GM19395 (cell line): ENCODE measurements around the gene WNT8A.

ENCODE experiments used
- ATAC-seq: cut with Tn5 transposase; IDR thresholded peaks from one replicate; pipeline ENCODE4 v1.9.1; 2021; ENCODE audit warnings: mild to moderate bottlenecking, moderate library complexity; ENCODE audit not compliant: unreplicated experiment

WNT8A gene

DNA sequence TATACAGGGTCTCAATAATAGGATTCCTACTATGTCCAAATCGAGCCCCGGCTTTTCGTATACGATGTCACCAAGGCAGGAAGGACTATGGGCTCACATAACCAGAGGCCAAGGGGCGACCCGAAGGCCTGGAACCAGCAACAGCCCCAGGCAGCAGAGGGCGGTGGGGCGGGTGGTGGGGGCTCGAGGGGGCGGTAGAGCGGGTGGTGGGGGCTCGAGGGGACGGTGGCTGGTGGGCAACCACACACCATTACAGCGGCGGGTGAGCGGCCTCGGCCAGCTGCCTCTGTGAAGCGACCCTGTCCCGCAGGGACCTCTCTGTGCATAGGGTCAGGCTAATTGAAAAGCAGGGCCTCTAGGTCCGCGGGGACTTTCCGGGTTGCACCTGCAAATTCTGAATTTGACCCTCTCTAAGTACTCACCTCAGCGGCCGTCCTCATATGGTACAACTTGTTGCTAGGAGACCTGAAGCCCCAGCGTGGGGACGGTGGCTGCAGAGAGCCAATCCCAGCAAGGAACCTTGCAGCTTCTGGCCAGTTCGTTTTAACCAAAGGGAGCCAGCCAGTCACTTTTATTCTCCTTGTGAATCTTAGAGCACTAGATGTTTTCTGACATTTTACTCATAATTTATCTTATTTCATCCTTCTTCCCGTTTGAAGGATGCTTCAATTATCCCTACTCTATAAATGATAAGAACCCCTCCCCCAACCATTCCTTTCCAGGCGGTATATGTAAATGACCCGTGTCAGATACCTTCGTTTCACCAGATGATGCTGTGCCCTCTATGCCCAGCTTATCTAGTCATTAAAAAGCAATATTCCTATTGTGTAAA, 55.3 kb downstream of the WNT8A start, which contains the start of gene NME5:
Gene NME5, minus strand, starts transcription at position 480 of the 832 bp plus-strand sequence. CDS start 648 bp downstream, outside the sequence.
- ATAC-seq: peak; percentile 79

DNA sequence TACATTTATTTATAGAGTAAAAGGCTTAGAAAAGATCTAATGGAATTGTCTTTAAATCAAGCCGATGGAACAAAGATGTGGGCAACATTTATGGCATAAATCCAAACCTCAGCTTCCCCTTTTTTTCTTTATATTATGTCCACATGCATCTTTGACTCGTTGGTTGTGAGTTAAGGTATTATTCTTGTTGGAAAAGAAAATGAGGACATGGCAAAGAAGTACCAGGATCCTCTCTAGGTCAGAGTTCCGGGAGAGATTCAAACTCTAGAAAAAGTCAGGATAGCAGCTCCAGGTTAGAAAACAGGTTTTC, 55.9 kb downstream of the WNT8A start:
- ATAC-seq: no peak

DNA sequence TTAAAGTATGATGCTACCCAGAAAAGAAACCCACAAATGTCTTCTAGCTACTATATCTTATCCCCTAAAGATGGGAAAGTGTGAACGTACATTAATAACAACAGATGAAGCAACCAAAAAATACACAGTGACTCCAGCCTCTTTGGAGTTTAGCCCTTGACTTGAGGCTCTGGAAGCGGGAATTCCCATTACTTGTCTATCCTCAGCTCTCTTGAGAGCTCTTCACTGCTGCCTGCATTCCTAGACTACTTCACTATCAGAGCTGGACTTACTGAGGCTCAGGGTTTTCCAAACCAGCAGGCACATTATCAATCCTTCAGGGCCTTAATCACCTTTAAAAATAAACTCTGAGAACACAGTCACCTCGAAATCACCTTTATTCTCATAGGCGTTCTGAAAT, 56.4 kb downstream of the WNT8A start:
- no peak for ATAC-seq
